ENCODE data around the gene SNTG2.
"Not testable (repeated sequence)": the region's sequence is repeated elsewhere in the genome, so short reads cannot be mapped to it uniquely, and the experiment has no call there.

Gene SNTG2

GRCh38 chr2:1227274-1227900 is 276.7 kb downstream of the SNTG2 start:
- H3K4me3 ChIP-seq (ENCODE audit: low read depth, low read length), result no peak overlapping the region
- TF ChIP-seq CTCF (IDR thresholded peaks at IDR 0.05; ENCODE audit: borderline replicate concordance, insufficient read depth, low read depth, low read length), result no peak

GRCh38 chr2:1229596-1229995 is 278.9 kb downstream of the SNTG2 start:
- not testable (repeated sequence) for H3K4me3 ChIP-seq (ENCODE audit: low read depth, low read length)

- H3K4me3 ChIP-seq (ENCODE audit: low read depth, low read length), result no peak overlapping the region
- TF ChIP-seq CTCF (IDR thresholded peaks at IDR 0.05; ENCODE audit: borderline replicate concordance, insufficient read depth, low read depth, low read length), result no peak
Observed at GRCh38 chr2:1230155-1230893, 279.7 kb downstream of the SNTG2 start.

- H3K4me3 ChIP-seq (ENCODE audit: low read depth, low read length), result no peak overlapping the region
- TF ChIP-seq CTCF (IDR thresholded peaks at IDR 0.05; ENCODE audit: borderline replicate concordance, insufficient read depth, low read depth, low read length), result no peak
Observed at GRCh38 chr2:1231466-1232063, 280.9 kb downstream of the SNTG2 start.

GRCh38 chr2:1233281-1233680 is 282.6 kb downstream of the SNTG2 start:
- no peak for TF ChIP-seq CTCF (IDR thresholded peaks at IDR 0.05; ENCODE audit: borderline replicate concordance, insufficient read depth, low read depth, low read length)
- H3K4me3 ChIP-seq (ENCODE audit: low read depth, low read length), result no peak overlapping the region

GRCh38 chr2:1234731-1235308 is 284.2 kb downstream of the SNTG2 start:
- no peak for TF ChIP-seq CTCF (IDR thresholded peaks at IDR 0.05; ENCODE audit: borderline replicate concordance, insufficient read depth, low read depth, low read length)
- H3K4me3 ChIP-seq (ENCODE audit: low read depth, low read length), result no peak overlapping the region

- H3K4me3 ChIP-seq (ENCODE audit: low read depth, low read length), result no peak overlapping the region
- TF ChIP-seq CTCF (IDR thresholded peaks at IDR 0.05; ENCODE audit: borderline replicate concordance, insufficient read depth, low read depth, low read length), result no peak
Observed at GRCh38 chr2:1235806-1236205, 285.2 kb downstream of the SNTG2 start.
